GM21825 (cell line): ENCODE measurements around the gene DYNLRB1.
"Not testable (repeated sequence)": the region's sequence is repeated elsewhere in the genome, so short reads cannot be mapped to it uniquely, and the experiment has no call there.

Experiments used
- ATAC-seq: cut with Tn5 transposase; IDR thresholded peaks from one replicate; pipeline ENCODE4 v1.9.1; 2021; ENCODE audit warnings: mild to moderate bottlenecking, moderate library complexity; ENCODE audit not compliant: unreplicated experiment

The DYNLRB1 gene

GRCh38 chr20:34516247-34517113 lies at the start of gene DYNLRB1:
DYNLRB1 (plus strand) TSS chr20:34516422; CDS start chr20:34516459, 37 bp downstream.
- ATAC-seq = peak; percentile 68

GRCh38 chr20:34468951-34469350 lies 47.3 kb upstream of the DYNLRB1 start:
- no peak for ATAC-seq

GRCh38 chr20:34472246-34472925 lies 43.8 kb upstream of the DYNLRB1 start:
- no peak for ATAC-seq

GRCh38 chr20:34473262-34473883 lies 42.8 kb upstream of the DYNLRB1 start:
- ATAC-seq = no peak

GRCh38 chr20:34475979-34476736 lies 40.1 kb upstream of the DYNLRB1 start:
- peak; percentile 75 for ATAC-seq

GRCh38 chr20:34479627-34480026 lies 36.6 kb upstream of the DYNLRB1 start:
- ATAC-seq = no peak

GRCh38 chr20:34482154-34482553 lies 34.1 kb upstream of the DYNLRB1 start:
- ATAC-seq = not testable (repeated sequence)

GRCh38 chr20:34483585-34484220 lies 32.5 kb upstream of the DYNLRB1 start:
- ATAC-seq = not testable (repeated sequence)

GRCh38 chr20:34485068-34485634 lies 31.1 kb upstream of the DYNLRB1 start:
- ATAC-seq = no peak

- ATAC-seq = no peak
Measured at GRCh38 chr20:34491226-34491931, 24.8 kb upstream of the DYNLRB1 start.

- no peak for ATAC-seq
Measured at GRCh38 chr20:34491932-34492509, 24.2 kb upstream of the DYNLRB1 start.

- no peak for ATAC-seq
Measured at GRCh38 chr20:34493646-34494045, 22.6 kb upstream of the DYNLRB1 start.

- ATAC-seq = no peak
Measured at GRCh38 chr20:34495307-34495706, 20.9 kb upstream of the DYNLRB1 start.

GRCh38 chr20:34495916-34496315 lies 20.3 kb upstream of the DYNLRB1 start:
- no peak for ATAC-seq

GRCh38 chr20:34497596-34497995 lies 18.6 kb upstream of the DYNLRB1 start:
- not testable (repeated sequence) for ATAC-seq

GRCh38 chr20:34500823-34501222 lies 15.4 kb upstream of the DYNLRB1 start:
- no peak for ATAC-seq

- no peak for ATAC-seq
Measured at GRCh38 chr20:34506480-34506879, 9.7 kb upstream of the DYNLRB1 start.

GRCh38 chr20:34507702-34508413 lies 8.4 kb upstream of the DYNLRB1 start:
- ATAC-seq = no peak
